Epidermal melanocyte (primary cell): ENCODE data around the gene RC3H2.
A peak's percentile ranks its signal among the peaks of the same experiment; 100 is the strongest.
"Not testable (repeated sequence)": the region's sequence is repeated elsewhere in the genome, so short reads cannot be mapped to it uniquely, and the experiment has no call there.

Source experiments
- DNase-seq: peaks from one replicate; pipeline ENCODE4 v3.0.0; 2011; ENCODE audit warnings: low spot score; ENCODE audit not compliant: insufficient read length

The RC3H2 gene

DNA sequence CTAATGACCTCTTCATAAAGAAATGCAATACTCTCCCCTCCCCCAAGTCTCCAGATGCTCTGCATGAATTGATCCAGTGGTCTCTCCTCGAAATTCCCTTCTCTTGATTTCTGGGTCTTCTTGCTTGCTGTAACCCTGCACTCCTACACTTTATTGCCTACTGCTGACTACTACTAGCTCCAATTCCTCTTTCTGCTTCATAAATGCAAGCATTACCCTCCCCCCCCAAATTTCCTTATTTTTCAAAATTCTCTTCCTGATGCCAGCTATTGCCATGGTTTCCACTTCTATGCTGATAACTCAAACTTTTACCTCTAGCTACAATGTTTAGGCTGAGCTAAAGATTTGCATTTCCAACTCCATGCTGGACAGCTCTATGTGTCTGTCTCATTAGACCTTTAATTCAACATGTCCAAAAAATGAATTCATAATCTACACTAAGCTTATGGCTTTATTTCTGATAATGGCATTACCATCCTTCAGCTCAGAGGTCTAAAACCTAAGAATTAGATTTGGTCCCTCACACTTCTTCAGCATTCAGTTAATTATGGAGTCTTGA, 24.7 kb upstream of the RC3H2 start:
- no peak for DNase-seq

DNA sequence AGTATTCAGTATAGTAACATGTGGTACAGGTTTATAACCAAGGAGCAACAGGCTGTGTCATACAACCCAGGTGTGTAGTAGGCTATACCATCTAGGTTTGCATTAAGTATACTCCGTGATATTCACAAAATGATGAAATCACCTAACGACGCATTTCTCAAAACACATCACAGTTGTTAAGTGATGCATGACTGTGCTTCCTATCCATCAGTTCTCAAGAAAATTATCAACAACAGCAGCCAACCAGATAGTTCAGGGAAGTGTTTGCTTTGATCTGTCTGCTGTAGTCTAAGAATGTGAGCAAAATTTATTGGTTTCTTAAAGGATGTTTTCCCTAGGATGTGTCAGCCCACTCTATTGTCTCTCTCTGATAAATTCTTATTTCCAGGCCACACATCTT, 18.8 kb upstream of the RC3H2 start:
- no peak for DNase-seq

DNA sequence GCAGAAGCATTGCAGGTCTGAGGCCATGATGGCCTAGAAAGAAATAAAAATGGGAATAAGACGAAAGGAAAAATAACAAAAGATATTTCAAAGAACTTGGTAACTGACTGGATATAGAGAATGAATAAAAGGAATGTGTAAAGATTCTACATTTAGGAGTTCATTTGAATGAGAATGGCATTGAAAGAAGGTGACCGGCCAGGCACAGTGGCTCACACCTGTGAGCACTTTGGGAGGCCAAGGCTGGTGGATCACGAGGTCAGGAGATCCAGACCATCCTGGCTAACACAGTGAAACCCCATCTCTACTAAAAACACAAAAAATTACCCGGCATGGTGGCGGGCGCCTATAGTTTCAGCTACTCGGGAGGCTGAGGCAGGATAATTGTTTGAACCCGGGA, 17.6 kb upstream of the RC3H2 start:
- no peak for DNase-seq

DNA sequence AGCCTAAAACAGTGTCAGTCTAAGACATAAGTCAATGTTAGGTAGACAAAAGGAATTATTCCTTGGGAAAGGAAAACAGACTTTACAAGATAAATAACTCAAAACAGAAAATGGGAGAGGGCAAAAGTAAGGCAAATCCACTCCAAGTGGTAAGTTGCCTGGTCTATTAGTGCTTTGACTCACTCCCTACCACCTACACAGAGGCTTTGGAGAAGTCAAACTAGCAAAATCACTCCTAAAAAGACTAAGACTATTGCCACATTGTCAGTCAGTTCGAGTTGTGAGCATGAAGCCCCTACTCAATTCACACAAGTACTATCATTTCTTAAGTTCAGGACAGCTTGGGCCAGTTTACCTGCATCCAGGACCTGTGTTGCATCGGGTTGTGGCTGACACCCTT, 13.2 kb upstream of the RC3H2 start:
- DNase-seq = no peak

DNA sequence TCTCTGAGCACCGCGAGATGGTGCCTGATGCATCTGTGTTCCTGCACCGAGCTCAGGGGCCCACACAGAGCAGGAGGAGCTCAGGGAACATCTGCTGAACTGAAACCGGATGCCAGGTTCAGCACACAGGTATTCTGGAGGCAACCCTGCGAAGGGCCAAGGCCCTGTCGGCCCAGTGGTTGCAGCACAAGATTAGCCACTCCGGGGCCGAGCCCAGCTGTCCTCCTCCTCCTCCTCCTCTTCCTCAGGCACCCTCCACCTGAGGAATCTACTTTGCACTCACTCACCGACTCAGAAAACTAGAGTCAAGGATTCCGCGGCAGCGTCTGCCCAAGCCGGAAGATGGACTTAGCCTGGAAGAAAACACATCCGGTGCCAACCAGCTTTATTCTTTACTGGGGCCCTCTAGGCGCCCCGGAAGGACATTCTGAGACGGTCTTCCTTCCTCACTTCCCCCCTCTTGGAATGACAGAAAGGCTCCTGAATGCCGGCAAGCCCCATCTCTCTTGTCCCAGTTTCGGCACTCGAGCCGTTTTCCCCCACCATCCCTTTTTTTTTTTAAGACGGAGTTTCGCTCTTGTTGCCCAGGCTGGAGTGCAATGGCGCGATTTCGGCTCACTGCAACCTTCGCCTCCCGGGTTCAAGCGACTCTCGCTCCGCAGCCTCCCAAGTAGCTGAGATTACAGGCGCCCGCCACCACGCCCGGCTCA, 8.0 kb upstream of the RC3H2 start, which contains the start of gene ZBTB6:
ZBTB6 (minus strand) TSS at position 360 of the 710 bp plus-strand sequence. CDS start 1,251 bp downstream, outside the sequence.
- peak; percentile 71 for DNase-seq

DNA sequence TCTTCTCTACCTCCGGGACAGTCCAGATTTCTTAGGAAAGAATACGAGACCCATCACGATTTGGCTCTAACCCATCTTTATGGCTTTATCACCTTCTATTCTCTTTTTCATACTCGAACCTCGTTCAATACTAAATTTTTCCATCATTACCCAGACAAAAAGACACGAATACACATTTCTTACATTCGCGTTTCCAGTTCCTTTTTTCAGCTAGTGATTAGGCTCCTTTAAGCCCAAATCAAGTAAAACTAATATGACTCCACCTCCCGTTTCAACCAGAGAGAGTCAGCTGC, 7.5 kb upstream of the RC3H2 start:
- DNase-seq = peak; percentile 16

DNA sequence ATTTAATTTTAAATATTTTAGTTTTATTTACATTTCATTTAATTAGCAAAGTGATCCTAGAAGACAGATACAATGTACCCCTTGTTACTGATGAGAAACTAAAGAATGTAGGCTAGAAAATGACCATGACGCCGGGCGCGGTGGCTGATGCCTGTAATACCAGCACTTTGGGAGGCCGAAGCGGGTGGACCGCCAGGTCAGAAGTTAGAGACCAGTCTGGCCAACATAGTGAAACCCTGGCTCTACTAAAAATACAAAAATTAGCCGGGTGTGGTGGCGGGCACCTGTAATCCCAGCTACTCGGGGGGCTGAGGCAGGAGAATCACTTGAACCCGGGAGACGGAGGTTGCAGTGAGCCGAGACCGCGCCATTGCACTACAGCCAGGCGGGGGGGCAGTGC, 963 bp upstream of the RC3H2 start:
- DNase-seq = not testable (repeated sequence)

DNA sequence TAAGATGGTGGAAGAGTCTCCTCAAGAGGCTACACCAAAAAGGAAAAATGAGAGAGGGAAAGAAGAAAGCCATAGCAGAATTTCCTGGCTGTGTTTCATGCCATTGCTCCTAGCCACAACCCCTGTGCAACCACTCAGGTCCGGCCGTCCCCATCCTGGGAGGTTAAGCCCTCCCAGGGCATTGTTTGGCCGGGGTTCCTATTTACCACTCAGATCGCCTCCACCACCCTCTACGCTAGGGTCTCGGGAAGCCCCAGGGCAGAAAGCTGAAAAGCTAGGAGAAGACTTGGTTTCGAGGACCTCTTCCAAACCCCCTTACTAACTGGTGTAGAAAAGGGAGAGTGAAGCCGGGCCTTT, 715 bp downstream of the RC3H2 start:
- peak; percentile 17 for DNase-seq

DNA sequence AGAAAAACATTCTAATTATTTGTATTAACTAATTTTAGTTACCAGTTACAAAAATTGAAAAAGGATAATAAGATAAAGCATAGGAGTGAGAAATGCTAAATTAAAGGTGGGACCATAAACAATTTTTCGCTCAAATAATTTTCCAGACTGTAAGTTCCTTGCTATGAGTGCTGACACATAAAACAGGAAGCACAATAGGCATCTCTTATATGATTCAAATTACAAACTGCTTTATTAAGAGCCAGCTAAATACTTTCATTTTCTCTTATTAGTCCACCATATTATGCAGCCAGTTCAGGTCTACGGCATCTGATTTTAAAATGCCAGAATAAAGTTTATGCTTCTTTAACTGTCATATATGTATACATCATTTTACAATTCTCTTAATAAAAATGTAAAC, 4.4 kb downstream of the RC3H2 start:
- DNase-seq = no peak

DNA sequence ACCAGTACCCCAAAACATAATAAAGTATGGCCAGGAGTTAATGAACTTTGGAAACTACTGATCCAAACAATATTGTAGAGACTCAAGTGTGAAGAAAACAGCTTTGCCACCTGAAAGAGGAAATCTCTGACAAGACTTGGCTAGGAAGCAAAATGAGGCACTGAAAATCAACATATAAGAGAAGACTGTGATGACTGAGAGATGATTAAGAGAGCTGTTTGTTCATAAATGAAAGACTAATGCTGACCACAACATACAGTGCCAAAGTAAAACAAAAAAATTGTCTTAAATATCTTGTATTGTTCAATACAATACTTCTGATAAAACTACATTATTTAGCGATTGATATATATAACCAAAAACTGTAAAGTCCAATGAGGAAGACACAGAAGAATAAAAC, 7.2 kb downstream of the RC3H2 start:
- no peak for DNase-seq

DNA sequence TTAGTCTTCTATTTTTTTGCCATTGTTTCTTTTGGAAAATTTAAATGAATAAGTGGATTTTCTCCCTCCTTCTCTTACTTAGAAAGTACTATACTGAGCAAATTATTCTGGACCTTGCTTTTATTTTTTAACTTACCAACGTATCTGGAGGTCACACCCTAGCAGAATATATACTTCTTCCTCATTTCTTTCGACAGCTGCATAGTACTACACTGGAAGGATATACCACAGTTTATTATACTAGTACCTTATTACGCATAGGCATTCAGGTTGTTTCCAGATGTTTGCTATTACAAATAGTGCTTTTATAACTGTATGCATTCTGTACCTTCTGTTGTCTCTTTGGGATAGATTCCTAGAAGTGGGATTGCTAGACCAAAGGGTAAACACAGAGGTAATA, 16.7 kb downstream of the RC3H2 start:
- DNase-seq = no peak

DNA sequence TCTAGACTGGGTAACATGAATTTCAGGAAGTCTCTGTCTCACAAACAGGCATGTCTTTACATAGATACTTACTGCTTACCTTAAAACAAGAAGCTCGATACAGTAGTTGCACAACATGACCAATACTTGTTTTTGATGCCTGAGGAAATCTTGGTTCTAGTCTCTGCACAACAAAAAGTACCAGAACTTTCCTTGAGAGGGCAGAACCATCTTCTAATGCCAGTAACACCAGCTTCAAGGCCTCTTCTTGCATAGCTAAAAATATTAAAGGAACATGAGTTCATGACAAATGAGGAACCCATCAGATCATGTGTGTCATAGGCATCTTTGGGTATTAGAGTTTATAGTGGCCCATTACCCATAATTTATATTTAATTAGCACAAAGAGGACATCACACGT, 22.0 kb downstream of the RC3H2 start:
- DNase-seq = no peak

DNA sequence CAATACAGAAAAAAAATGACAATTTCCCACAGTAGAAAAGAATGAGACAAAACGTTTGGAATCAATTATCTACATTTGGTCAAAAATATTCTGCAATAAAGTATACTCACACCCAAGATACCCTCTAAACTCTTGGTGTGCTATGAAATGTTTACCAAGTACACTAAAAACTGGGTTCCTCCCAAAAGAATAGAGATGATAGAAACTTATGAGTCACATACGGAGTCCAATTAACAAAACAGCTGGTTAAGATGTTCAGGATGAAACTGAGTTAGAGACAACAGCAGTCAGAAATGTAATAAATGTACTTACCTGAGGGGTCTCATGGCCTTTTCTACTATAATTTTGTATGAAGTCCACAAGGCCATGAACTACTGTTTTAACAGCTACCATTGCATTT, 25.7 kb downstream of the RC3H2 start:
- DNase-seq = no peak

DNA sequence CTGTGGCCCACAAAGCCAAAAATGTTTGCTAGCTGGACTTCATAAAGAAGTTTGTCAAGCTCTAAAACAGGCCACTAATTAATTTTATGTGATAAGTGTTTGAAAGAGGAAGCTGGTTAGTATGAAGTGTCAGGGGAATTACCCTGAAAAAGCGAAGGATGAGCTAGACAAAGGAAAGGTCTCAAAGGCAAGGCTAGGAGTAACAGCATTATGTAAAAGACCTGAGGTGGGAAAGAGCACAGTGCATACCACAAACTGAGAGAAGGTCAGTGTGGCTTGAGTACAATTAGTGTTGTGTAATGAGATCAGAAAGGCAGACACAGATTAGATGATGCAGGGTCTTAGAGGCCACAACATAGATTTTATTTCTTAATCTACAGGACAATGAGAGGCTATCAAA, 29.6 kb downstream of the RC3H2 start:
- DNase-seq = no peak

DNA sequence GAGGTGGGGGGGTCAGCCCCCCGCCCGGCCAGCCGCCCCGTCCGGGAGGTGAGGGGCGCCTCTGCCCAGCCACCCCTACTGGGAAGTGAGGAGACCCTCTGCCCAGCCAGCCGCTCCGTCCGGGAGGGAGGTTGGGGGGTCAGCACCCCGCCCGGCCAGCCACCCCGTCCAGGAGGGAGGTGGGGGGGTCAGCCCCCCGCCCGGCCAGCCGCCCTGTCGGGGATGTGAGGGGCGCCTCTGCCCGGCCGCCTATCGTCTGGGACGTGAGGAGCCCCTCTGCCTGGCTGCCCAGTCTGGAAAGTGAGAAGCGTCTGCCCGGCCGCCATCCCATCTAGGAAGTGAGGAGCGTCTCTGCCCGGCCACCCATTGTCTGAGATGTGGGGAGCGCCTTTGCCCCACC, 37.9 kb downstream of the RC3H2 start:
- not testable (repeated sequence) for DNase-seq

DNA sequence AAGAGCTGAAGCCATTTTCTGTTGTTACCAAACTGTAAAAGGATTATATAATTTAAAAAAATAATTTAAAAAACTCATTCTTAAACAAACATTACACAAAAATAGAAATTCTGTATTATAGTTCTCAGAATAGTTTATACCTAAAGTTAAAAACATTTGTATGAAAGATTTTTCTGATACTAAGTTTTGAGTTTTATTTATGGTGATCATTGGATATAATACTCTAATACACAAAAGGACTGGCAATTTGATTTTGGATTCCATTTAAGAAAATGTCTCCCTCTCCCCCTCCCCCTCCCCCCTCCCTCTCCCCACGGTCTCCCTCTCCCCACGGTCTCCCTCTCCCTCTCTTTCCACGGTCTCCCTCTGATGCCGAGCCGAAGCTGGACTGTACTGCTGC, 39.1 kb downstream of the RC3H2 start:
- no peak for DNase-seq

DNA sequence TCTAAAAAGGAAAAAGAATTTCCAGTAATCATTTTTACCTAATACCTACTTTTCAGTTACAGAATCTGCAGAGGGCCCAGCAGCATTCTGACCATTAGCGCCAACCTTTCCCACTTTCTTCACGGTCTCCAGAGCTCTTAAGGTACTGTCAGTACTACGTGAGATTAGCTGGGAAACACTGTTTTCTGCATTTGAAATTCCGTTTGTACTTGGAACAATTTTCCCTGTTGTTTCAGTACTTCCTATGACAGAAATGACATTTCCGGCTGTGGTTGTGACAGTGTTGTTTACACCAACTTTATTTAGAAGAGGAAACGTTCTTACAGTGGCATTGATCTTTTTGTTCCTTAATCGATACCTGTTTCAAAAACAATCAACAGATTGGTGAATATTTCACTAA, 39.9 kb downstream of the RC3H2 start:
- DNase-seq = no peak

DNA sequence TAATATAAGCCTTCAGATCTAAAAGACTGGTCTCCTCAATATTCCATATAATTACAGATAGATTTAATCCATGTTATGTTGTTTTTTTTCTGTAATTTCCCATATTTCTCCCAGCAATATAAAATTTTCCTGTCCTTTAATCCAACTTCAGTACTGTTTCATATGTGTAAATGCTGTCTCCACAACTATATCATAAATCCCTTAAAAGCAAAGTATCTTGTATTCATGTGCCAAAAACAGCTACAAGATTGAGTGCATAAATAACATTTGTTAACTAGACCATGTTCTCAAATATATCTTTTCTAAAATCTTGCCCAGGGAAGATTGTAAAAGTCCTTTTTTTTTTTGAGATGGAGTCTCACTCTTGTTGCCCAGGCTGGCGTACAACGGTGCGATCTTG, 41.8 kb downstream of the RC3H2 start:
- no peak for DNase-seq

DNA sequence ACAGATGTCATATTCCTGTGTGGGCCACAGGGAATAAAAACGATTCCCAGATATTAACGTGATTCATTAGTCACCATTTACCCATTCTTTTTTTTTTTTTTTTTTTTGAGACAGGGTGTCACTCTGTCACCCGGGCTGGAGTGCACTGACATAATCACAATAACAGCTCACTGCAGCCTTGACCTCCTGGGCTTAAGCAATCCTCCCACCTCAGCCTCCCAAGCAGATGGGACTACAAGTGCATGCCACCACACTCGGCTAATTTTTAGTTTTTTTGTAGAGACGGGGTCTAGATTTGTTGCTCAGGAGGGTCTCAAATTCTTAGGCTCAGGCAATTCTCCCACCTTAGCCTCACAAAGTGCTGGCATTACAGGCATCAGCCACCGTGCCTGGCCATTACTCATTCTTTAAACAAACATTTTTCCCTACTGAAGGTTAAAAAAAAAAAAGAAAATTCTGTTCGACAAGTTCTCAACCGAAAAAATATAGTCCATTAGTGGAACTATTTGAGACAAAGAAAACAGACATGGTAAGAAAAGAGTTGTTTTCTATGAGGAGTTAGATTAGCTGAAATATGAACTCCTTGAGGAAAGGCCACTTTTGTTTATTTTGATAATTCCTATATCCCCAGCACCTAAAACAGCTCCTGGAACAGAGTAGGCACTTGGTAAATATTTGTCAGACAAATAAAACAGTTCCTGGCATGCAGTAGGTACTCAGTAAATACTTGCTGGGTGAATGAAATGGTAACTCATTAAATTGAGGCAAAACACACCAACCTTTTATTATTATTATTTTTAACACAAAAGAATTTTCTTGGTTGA, 44.6 kb downstream of the RC3H2 start:
- DNase-seq = no peak

DNA sequence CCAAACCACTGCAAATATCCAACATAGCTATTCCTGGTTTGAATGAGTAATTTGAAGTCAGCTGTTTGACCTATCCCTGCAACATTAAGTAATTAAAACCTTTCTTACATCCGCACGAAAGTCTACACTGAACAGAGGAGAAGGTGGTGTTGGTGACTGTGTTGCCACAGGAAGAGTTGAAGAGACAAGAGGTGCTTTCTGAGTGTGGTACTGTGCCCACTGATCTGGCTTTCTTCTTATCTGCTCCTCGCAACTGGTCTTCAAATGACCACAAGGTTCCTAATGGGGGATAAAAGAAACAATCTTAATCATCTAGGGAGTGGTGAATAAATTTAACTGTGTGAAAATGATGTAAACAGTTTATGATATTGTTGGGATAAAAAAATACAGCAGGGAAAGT, 47.3 kb downstream of the RC3H2 start:
- no peak for DNase-seq

DNA sequence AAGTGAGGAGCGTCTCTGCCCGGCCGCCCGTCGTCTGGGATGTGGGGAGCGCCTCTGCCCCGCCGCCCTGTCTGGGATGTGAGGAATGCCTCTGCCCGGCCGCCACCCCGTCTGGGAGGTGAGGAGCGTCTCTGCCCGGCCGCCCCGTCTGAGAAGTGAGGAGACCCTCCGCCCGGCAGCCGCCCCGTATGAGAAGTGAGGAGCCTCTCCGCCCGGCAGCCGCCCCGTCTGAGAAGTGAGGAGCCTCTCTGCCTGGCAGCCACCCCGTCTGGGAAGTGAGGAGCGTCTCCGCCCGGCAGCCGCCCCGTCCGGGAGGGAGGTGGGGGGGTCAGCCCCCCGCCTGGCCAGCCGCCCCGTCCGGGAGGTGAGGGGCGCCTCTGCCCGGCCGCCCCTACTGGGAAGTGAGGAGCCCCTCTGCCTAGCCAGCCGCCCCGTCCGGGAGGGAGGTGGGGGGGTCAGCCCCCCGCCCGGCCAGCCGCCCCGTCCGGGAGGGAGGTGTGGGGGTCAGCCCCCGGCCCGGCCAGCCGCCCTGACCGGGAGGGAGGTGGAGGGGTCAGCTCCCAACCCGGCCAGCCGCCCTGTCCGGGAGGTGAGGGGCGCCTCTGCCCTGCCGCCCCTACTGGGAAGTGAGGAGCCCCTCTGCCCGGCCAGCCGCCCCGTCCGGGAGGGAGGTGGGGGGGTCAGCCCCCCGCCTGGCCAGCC, 52.9 kb downstream of the RC3H2 start:
- DNase-seq = not testable (repeated sequence)

DNA sequence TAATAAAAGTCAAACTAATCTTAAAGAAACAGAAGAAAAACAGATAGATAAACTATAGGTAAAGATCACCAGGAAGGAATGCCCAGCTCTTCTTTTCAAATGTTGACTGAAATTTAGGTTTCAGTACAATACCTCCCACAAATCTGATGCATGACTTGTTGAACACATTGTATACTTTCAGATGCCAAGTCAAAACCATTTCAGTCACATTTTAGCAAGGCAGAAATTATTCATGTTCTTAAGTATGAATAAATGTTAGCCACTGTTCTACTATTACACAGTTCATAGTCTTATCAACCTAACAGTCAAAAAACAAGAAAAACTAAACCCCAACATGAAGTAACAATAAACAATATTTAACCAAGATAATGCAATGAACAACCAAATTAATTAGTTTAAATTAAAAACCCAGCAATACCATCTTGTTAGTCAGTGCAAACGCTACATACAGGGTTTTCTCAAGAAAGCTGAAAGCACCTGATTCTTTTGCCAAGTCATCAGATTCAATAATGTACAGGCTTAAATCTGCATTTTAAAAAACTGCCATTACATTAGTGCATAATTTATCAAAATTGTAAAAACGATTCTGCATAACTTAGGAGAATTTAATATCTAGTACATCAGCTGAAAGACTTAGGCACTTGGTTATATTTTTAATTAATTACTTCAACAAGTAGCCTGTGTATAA, 56.8 kb downstream of the RC3H2 start:
- DNase-seq = no peak
